ENCODE measurements around the gene DMRT2.

Gene DMRT2

DNA sequence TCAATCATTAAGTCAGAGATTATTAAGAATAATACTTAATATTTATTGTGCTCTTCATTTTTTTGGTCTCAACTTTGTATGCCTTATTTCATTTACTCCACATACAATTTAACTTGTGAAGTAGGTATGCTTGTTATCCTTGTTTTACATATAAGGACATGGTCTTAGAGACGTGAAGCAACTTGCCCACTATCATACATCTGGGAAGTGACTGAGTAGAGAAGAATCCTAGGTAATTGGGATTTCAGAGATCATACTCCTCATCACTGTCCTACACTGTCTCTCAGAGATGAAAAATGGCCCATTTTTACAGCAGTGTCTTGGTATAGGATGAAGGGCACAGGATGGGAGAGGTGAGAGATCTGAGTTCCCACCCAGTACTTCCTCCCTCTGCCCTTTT lies 23.3 kb downstream of the DMRT2 start:
- Histone ChIP-seq H3K36me3 (replicated peaks) (no peaks in the 10 kb centered on the region), H3K27ac (no peak overlapping the region), H3K27me3 (replicated peaks) (no peaks in the 10 kb centered on the region), H3K4me3 (ENCODE audit: low read depth, low read length) (no peak overlapping the region)
- TF ChIP-seq, protein P1, sequence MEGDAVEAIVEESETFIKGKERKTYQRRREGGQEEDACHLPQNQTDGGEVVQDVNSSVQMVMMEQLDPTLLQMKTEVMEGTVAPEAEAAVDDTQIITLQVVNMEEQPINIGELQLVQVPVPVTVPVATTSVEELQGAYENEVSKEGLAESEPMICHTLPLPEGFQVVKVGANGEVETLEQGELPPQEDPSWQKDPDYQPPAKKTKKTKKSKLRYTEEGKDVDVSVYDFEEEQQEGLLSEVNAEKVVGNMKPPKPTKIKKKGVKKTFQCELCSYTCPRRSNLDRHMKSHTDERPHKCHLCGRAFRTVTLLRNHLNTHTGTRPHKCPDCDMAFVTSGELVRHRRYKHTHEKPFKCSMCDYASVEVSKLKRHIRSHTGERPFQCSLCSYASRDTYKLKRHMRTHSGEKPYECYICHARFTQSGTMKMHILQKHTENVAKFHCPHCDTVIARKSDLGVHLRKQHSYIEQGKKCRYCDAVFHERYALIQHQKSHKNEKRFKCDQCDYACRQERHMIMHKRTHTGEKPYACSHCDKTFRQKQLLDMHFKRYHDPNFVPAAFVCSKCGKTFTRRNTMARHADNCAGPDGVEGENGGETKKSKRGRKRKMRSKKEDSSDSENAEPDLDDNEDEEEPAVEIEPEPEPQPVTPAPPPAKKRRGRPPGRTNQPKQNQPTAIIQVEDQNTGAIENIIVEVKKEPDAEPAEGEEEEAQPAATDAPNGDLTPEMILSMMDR (IDR thresholded peaks at IDR 0.05; ENCODE audit: low read depth, low read length, missing control alignments): no peak
- in situ Hi-C loops (cut with HindIII; ENCODE audit: low pct_ligation_motif_present, low sequenced_read_pairs): no loop called here
- DNase-seq: no peak

DNA sequence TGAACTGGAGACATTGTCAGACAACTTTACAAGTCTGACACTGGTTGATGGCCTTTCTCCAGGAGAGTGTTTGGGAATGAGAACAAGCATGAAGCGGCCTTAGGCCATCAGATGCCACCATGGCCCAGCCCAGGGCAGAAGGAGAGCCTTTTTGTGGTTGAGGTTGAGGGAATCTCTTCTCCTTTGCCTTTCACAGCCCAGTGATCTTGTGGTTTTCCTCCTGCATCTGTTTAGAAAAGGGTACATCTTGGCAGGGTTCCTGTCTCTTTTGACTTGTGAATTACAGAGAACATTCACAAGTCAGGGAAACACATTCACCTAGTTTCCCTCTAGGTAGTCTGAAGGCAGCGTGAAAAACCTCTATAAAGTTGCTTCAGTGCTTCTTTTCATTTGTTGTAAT lies 27.5 kb downstream of the DMRT2 start:
- TF ChIP-seq, protein P1 (IDR thresholded peaks at IDR 0.05; ENCODE audit: low read depth, low read length, missing control alignments): no peak
- no peak for DNase-seq

DNA sequence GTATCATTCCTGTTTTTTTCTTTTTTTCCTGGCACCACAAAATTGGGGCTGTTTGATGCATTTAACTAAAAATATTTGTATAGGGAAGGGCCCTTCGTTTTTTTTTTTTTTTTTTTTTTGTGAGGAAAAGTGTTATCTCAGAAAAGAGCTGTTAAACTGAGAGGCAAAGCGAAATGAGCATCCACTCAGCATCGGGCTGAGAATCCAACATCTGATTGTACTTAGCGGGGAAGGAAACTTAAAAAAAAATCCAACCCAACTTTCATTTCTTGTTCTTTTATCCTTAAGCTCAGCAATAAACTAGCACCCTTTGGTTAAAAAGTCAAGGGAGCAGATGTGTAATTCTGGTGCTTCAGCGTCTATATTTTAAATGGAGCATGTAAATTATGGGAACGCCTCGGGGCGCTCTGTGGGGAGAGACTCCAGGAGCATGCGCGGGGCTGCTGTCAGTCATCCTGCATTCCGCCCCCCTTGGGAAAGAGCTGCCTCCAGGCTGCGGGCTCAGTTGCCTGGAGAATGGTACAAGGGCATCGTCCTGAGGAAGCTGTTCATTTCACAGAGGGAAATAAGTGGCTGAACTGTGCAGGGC lies 33.3 kb downstream of the DMRT2 start:
- in situ Hi-C loops (cut with HindIII; ENCODE audit: low pct_ligation_motif_present, low sequenced_read_pairs): no loop called here
- Histone ChIP-seq H3K27me3 (replicated peaks) (no peaks in the 10 kb centered on the region), H3K4me3 (ENCODE audit: low read depth, low read length) (no peak overlapping the region), H3K27ac (no peak overlapping the region), H3K36me3 (replicated peaks) (no peaks in the 10 kb centered on the region)
- DNase-seq: no peak
- TF ChIP-seq, protein P1 (IDR thresholded peaks at IDR 0.05; ENCODE audit: low read depth, low read length, missing control alignments): no peak

More for the DNA sequence above, 27.5 kb downstream of the DMRT2 start:
- Histone ChIP-seq H3K4me3 (ENCODE audit: low read depth, low read length) (no peak overlapping the region), H3K27me3 (replicated peaks) (no peaks in the 10 kb centered on the region), H3K36me3 (replicated peaks) (no peaks in the 10 kb centered on the region), H3K27ac (no peak overlapping the region)
- in situ Hi-C loops (cut with HindIII; ENCODE audit: low pct_ligation_motif_present, low sequenced_read_pairs): no loop called here

DNA sequence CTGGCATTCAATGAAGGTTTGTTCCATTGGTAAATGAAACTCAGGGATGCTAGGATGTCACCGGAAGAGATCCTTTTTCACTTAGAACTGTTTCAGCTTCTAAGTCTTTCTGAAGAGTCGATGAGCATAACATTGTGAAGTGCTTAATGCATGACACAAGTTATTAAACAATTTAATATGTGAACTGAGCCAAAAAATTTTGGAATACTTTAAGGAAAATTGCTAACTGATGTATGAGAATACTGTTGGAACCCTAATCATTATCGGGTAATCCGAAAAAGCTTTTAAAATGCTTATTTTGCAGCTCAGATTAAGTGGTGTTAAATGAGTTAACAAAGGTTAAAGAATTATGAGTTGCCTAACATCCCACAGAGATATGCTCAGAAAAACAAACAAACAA lies 34.9 kb downstream of the DMRT2 start:
- in situ Hi-C loops (cut with HindIII; ENCODE audit: low pct_ligation_motif_present, low sequenced_read_pairs): no loop called here
- TF ChIP-seq, protein P1 (IDR thresholded peaks at IDR 0.05; ENCODE audit: low read depth, low read length, missing control alignments): no peak
- Histone ChIP-seq H3K27ac (no peak overlapping the region), H3K27me3 (replicated peaks) (no peaks in the 10 kb centered on the region), H3K36me3 (replicated peaks) (no peaks in the 10 kb centered on the region), H3K4me3 (ENCODE audit: low read depth, low read length) (no peak overlapping the region)
- DNase-seq: no peak

DNA sequence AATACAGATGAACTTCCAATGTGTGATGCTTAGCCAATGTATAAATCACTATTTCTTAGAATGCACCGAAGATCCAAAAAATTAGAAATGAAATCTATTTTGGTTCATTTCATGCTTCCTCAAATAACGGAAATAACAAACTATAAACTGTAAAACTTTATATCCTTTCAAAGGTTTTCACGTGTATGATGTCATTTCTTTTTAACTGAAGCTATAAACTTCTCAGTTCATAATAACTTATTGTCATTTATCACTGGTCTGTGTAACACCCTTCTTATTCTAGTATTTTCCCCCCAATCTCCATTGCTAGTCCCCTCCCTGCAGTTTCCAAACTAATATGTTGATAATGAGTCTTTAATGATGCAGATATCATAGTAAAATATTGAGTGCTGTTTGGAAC lies 36.4 kb downstream of the DMRT2 start:
- H3K4me3 ChIP-seq (ENCODE audit: low read depth, low read length): no peak overlapping the region
- H3K27me3 ChIP-seq (replicated peaks): no peaks in the 10 kb centered on the region
- in situ Hi-C loops (cut with HindIII; ENCODE audit: low pct_ligation_motif_present, low sequenced_read_pairs): no loop called here
- no peaks in the 10 kb centered on the region for H3K36me3 ChIP-seq (replicated peaks)
- DNase-seq: no peak
- TF ChIP-seq, protein P1 (IDR thresholded peaks at IDR 0.05; ENCODE audit: low read depth, low read length, missing control alignments): no peak
- no peak overlapping the region for H3K27ac ChIP-seq
